ENCODE measurements around the gene UCK1.
"Not testable (repeated sequence)": the region's sequence is repeated elsewhere in the genome, so short reads cannot be mapped to it uniquely, and the experiment has no call there.

Gene UCK1

GRCh38 chr9:131523086-131523388 lies 8.0 kb downstream of the UCK1 start:
- DNase-seq = no peak

- DNase-seq = no peak
Measured at GRCh38 chr9:131522257-131523085, 8.6 kb downstream of the UCK1 start.

GRCh38 chr9:131521822-131522221 lies 9.2 kb downstream of the UCK1 start:
- no peak for DNase-seq

GRCh38 chr9:131521203-131521602 lies 9.9 kb downstream of the UCK1 start:
- no peak for DNase-seq

GRCh38 chr9:131520503-131520902 lies 10.6 kb downstream of the UCK1 start:
- DNase-seq = no peak

GRCh38 chr9:131518553-131518952 lies 12.5 kb downstream of the UCK1 start:
- no peak for DNase-seq

GRCh38 chr9:131517761-131518190 lies 13.3 kb downstream of the UCK1 start:
- no peak for DNase-seq

- DNase-seq = no peak
Measured at GRCh38 chr9:131516930-131517329, 14.1 kb downstream of the UCK1 start.

GRCh38 chr9:131516100-131516499 lies 15.0 kb downstream of the UCK1 start:
- DNase-seq = no peak

GRCh38 chr9:131515559-131516031 lies 15.5 kb downstream of the UCK1 start:
- DNase-seq = not testable (repeated sequence)

- no peak for DNase-seq
Measured at GRCh38 chr9:131513177-131513576, 17.9 kb downstream of the UCK1 start.

GRCh38 chr9:131511880-131512279 lies 19.2 kb downstream of the UCK1 start:
- DNase-seq = no peak

GRCh38 chr9:131511416-131511815 lies 19.6 kb downstream of the UCK1 start:
- no peak for DNase-seq

- no peak for DNase-seq
Measured at GRCh38 chr9:131505012-131505411, 26.1 kb downstream of the UCK1 start.

GRCh38 chr9:131503626-131504465 lies 27.2 kb downstream of the UCK1 start:
- peak; percentile 65 for DNase-seq

GRCh38 chr9:131502781-131503625 lies 28.1 kb downstream of the UCK1 start, which contains the start of gene POMT1:
POMT1 (plus strand) TSS chr9:131502918; CDS start chr9:131504219, 1,301 bp downstream.
- DNase-seq = peak; percentile 82

GRCh38 chr9:131500939-131501541 lies 30.0 kb downstream of the UCK1 start:
- peak; percentile 70 for DNase-seq

GRCh38 chr9:131500377-131500776 lies 30.7 kb downstream of the UCK1 start:
- no peak for DNase-seq

GRCh38 chr9:131499254-131499767 lies 31.8 kb downstream of the UCK1 start:
- DNase-seq = no peak

GRCh38 chr9:131496844-131497405 lies 34.1 kb downstream of the UCK1 start:
- DNase-seq = no peak

- DNase-seq = no peak
Measured at GRCh38 chr9:131495785-131496184, 35.3 kb downstream of the UCK1 start.

Measured in EL (cell line).